Parathyroid adenoma (tissue), 2 donors: ENCODE data around the gene PLCD1.

Experiments used
- H2AFZ ChIP-seq: fragments of 300-600 bp; sonication (generic); one replicate; pipeline ENCODE4 v1.7.0; 2017; ENCODE audit warnings: antibody characterized with exemption, mild to moderate bottlenecking
- H3K27ac ChIP-seq: fragments of 300-600 bp; sonication (generic); one replicate; pipeline ENCODE4 v1.7.0; 2017
- H3K27me3 ChIP-seq: fragments of 300-600 bp; sonication (generic); one replicate; pipeline ENCODE4 v1.7.0; 2017; ENCODE audit warnings: low read length; ENCODE audit not compliant: control insufficient read depth, insufficient read depth
- H3K36me3 ChIP-seq: fragments of 300-600 bp; sonication (generic); one replicate; pipeline ENCODE4 v1.7.0; 2017; ENCODE audit warnings: low read length; ENCODE audit not compliant: control insufficient read depth, insufficient read depth
- H3K4me1 ChIP-seq: fragments of 300-600 bp; sonication (generic); one replicate; pipeline ENCODE4 v1.7.0; 2017; ENCODE audit warnings: control low read depth
- H3K4me2 ChIP-seq: fragments of 300-600 bp; sonication (generic); one replicate; pipeline ENCODE4 v1.7.0; 2017; ENCODE audit warnings: low read length
- H3K4me3 ChIP-seq: fragments of 300-600 bp; sonication (generic); one replicate; pipeline ENCODE4 v1.7.0; 2017; ENCODE audit warnings: low read depth, low read length
- H3K79me2 ChIP-seq: fragments of 300-600 bp; sonication (generic); one replicate; pipeline ENCODE4 v1.7.0; 2017; ENCODE audit warnings: control low read depth
- H3K9ac ChIP-seq: fragments of 300-600 bp; sonication (generic); one replicate; pipeline ENCODE4 v1.7.0; 2017; ENCODE audit warnings: mild to moderate bottlenecking
- H3K9me3 ChIP-seq: fragments of 300-600 bp; sonication (generic); one replicate; pipeline ENCODE4 v1.7.0; 2017; ENCODE audit warnings: low read length; ENCODE audit not compliant: control insufficient read depth
- TF ChIP-seq, protein P1 (sequence below): fragments of 300-600 bp; sonication (generic); IDR thresholded peaks from one replicate; pipeline ENCODE4 v1.7.0; 2017; ENCODE audit warnings: antibody characterized with exemption, mild to moderate bottlenecking
- donor health status: primary hyperparathyroidism.

The PLCD1 gene

GRCh38 chr3:37967260-37967881 is 62.1 kb downstream of the PLCD1 start:
- Histone ChIP-seq H3K9ac (no peak overlapping the region), H3K4me2 (no peak overlapping the region), H3K27ac (no peak overlapping the region), H3K9me3 (no peaks in the 10 kb centered on the region), H2AFZ (no peak overlapping the region), H3K4me3 (no peak overlapping the region), H3K79me2 (peaks cover 3% of the 10 kb centered on the region), H3K4me1 (no peaks in the 10 kb centered on the region), H3K36me3 (no peaks in the 10 kb centered on the region), H3K27me3 (no peaks in the 10 kb centered on the region)
- TF ChIP-seq, protein P1, sequence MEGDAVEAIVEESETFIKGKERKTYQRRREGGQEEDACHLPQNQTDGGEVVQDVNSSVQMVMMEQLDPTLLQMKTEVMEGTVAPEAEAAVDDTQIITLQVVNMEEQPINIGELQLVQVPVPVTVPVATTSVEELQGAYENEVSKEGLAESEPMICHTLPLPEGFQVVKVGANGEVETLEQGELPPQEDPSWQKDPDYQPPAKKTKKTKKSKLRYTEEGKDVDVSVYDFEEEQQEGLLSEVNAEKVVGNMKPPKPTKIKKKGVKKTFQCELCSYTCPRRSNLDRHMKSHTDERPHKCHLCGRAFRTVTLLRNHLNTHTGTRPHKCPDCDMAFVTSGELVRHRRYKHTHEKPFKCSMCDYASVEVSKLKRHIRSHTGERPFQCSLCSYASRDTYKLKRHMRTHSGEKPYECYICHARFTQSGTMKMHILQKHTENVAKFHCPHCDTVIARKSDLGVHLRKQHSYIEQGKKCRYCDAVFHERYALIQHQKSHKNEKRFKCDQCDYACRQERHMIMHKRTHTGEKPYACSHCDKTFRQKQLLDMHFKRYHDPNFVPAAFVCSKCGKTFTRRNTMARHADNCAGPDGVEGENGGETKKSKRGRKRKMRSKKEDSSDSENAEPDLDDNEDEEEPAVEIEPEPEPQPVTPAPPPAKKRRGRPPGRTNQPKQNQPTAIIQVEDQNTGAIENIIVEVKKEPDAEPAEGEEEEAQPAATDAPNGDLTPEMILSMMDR: peak; percentile 86

DNA sequence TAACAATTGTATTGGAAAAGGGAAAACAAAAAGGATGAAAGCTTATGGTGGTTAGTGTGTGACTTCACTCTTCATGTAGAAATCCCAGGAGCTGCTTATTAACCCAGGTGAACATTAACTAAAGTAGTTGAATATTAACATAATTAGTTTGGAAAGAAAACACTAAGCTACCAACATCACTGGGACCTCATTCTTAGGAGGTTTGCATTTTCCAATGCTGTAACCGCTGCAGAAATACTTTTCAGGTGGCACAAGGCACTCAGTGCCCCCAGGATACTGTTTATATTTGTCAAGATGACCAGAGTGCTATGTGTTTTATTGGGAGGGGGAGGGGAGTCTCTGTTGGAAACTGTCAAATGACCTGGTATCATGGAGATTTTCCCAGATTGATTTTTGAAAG is 64.7 kb downstream of the PLCD1 start:
- Histone ChIP-seq H3K9ac (no peak overlapping the region), H3K4me2 (no peak overlapping the region), H3K79me2 (peaks cover 3% of the 10 kb centered on the region), H3K4me1 (no peaks in the 10 kb centered on the region), H3K36me3 (no peaks in the 10 kb centered on the region), H3K4me3 (no peak overlapping the region), H3K9me3 (no peaks in the 10 kb centered on the region), H3K27me3 (no peaks in the 10 kb centered on the region), H2AFZ (no peak overlapping the region), H3K27ac (no peak overlapping the region)
- TF ChIP-seq, protein P1: no peak

DNA sequence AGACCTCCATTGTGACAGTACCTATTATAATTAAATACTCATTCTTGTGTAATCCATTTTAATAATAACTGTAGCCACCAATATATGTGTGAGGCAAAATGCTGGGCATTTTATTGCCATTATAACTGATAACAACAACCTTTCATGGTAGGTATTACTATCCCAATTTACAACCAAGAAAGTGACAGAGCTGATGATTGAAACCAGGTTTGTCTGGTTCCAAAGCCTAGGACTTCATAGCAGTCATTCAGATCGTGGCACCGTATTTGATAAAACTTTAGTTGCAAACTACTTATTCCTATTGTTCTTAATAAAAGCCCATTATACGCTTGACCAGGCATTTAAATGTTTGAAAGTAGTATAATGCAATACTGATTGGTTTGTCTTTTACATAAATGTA is 65.3 kb downstream of the PLCD1 start:
- Histone ChIP-seq H3K4me1 (no peaks in the 10 kb centered on the region), H3K4me3 (no peak overlapping the region), H3K27ac (no peak overlapping the region), H3K9ac (no peak overlapping the region), H3K4me2 (no peak overlapping the region), H3K79me2 (peaks cover 3% of the 10 kb centered on the region), H2AFZ (no peak overlapping the region), H3K9me3 (no peaks in the 10 kb centered on the region), H3K36me3 (no peaks in the 10 kb centered on the region), H3K27me3 (no peaks in the 10 kb centered on the region)
- TF ChIP-seq, protein P1: no peak

GRCh38 chr3:37963635-37964034 is 65.8 kb downstream of the PLCD1 start:
- H3K9ac ChIP-seq: no peak overlapping the region
- no peak overlapping the region for H3K4me2 ChIP-seq
- H3K4me3 ChIP-seq: no peak overlapping the region

More at GRCh38 chr3:37963635-37964034, 65.8 kb downstream of the PLCD1 start:
- Histone ChIP-seq H3K27ac (no peak overlapping the region), H3K36me3 (no peaks in the 10 kb centered on the region), H3K4me1 (no peaks in the 10 kb centered on the region), H3K9me3 (no peaks in the 10 kb centered on the region), H3K27me3 (no peaks in the 10 kb centered on the region), H2AFZ (no peak overlapping the region), H3K79me2 (peaks cover 3% of the 10 kb centered on the region)
- TF ChIP-seq, protein P1: no peak
